ENCODE measurements around the gene TM7SF2.

The TM7SF2 gene

DNA sequence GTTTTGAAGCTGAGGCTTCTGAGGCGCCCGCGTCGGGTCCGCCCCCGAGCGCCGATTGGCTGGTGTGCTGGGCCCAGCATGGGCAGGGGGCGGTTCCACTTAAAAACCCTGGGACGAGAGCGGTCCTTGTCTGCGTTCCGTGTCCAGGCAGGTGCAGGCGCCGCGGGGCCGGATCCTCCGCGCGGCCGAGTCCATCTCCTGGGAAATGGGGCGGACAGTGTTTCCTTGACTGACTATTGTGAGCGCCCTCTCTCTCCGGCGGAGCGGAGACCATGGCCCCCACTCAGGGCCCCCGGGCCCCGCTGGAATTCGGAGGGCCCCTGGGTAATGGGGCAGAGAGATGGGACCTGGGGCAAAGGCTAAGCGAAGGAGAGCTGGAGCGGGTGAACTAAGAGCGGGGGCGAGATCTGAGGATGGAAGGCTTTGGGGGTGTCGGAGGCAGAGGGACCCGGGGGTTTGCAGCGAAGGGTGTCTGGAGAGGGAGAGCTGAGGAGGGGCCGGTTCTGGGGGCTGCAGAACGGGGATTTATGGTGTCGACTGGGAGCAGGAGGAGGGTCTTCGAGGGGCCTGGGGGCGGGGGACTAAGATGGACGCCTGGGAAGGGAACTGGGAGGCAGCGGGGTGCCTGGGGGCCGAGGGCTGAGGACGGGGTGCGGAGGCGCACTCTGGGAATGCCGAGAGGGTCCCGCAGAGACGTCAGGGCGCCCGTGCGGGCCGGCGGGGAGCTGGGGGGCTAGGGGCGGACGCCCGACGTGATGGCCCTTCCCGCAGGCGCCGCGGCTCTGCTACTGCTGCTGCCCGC lies at the start of gene TM7SF2:
TM7SF2 (plus strand) TSS at position 129 of the 802 bp plus-strand sequence; CDS start at position 273, 144 bp downstream.
- peak; percentile 68 to 72 for DNase-seq (ENCODE audit: low read depth in 2 of 2)

DNA sequence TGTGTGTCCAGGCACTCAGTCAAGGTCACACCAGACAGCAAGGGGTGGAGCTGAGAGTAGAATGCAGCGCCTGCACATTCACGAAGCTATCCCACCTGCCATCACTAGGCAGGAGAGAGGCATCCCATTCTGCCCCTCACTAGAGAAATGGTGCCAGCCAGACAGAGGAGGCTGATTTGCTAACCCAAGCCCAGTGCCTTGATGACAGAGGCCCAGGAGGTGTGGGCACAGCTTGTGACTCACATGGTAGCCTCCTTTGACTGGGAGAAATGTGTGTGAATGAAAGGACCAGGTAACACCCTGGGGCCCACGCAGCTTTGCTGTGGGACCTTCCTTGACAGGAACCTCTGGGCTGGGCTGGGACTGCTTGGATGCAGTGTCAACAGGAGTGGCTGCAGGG lies 48.1 kb upstream of the TM7SF2 start:
- no peak for DNase-seq (ENCODE audit: low read depth in 2 of 2)

DNA sequence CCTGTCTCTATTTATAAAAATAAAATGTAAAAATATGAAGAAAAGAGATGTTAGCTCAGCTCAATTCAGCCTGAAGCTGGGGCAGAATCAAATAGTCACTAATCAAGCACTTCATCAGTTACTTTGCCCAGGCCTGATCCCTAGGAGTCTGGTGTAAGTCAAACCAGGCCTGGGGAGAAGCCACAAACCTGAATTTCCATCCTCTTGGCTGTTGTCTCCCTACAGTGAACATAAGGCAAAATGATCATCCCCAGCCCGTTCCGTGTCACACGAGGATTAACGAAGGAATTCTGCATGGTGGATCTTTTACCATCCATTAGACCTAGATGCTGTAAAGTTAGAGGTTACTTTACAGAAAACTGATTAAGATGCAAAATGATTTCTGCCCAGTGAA lies 46.8 kb upstream of the TM7SF2 start:
- DNase-seq (ENCODE audit: low read depth in 2 of 2), result no peak

DNA sequence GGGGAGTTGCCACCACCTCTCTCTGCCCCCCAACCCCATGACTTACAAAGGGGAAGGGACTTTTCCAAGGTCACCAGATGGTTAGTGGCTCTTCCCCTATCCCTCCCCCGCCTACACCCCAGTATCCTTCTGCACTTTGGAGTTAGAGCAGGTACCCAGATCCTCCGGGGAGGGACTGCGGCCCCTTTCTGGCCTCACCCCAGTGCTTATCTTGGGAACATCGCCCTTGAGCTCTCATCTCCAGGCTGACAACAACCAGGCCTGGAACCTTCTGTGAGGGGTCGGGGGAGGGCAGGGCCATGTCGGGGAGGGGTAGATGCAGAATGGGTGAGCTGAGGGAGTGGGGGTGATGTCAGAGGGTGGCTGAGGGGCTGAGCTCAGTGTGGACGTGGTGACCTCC lies 45.8 kb upstream of the TM7SF2 start:
- DNase-seq (ENCODE audit: low read depth in 2 of 2), result no peak

GRCh38 chr11:65066315-65066714 lies 45.4 kb upstream of the TM7SF2 start:
- no peak for DNase-seq (ENCODE audit: low read depth in 2 of 2)

- DNase-seq (ENCODE audit: low read depth in 2 of 2), result no peak
Observed at GRCh38 chr11:65066805-65067291, 44.8 kb upstream of the TM7SF2 start.

DNA sequence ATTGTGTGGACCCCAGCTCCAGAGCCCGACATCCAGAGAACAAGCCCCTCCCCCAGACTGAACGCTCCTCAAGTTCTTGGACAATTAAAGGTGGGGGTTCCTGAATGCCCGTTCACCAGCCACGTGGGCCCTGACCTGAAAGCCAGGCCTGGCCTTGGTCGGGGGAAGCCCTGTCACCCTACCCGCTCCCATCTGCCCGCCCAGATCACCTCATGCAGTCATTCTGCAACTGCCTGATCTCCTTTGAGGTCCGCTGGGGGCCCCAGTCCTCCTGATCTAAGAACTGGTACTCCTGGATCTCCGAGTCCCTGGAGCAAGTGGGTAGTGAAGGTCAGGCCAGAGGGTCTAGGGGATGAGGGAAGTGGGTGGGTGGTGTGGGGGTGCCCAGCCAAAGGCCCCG lies 44.2 kb upstream of the TM7SF2 start:
- no peak for DNase-seq (ENCODE audit: low read depth in 2 of 2)

DNA sequence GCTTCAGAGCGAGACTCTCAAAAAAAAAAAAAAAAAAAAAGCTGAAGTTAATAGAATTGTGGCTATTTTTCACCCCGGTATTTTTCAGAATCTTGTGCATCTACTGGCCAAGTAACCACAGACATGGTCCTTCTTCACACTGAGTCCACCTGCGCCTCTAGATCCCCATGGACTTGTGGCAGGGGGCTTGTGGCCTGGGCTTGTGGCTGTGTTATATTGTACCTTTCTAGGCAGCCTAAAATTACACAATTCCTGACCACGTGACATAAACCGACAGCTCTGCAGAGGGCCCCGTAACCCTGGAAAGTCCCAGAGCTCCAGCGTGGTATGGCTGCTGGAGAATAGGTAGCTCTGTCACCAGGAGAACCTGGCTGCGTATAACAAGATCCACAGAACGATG lies 42.5 kb upstream of the TM7SF2 start:
- no peak for DNase-seq (ENCODE audit: low read depth in 2 of 2)

DNA sequence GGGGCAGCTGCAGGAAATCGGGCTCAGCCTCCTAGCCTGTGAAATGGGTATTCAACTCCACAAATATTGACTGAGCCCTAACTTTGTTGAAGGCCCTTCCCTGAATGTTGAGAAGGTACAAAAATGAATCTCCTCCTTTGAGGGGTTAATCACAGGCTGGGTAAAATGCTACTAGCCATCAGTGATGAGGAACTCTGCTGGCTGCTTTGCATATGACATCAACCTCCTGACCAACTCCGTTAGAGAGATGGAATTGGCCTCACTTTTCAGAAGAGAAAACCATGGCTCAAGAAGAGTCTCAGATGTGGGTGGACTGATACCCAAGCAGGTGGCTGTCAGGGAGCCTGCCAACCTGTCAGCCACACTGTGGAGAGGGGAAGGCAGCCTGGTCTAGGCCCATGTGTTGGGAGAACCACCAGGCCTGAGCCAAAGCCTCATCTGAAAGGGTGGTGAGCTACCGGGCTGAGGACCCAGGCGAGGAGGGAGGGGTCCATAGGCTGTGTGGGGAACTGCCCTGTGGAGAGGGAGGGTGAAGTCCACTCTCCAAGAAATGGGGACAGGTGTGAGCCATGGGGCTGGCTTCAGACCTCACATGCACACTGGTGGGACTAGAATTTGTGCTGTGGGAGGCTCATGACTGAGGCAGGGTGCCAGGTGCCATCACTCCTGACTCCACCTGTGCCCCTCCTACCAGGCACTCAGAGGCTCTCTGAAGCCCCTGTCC lies 39.6 kb upstream of the TM7SF2 start:
- DNase-seq (ENCODE audit: low read depth in 2 of 2), result no peak

DNA sequence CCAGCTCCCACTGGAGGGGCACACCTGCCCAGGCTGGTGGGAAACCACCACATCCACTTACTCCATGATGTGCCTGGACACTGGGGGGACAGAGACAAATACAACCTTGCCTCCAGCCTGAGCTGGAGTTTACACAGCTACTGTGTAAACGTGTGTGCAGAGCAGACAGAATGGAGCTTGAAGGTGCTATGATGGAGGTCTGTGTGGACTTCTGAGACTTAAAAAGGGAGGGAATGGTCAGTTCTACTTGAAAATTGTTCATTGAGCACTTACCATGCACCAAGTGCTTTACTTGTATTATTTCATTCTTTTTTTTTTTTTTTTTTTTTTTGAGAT lies 39.1 kb upstream of the TM7SF2 start:
- DNase-seq (ENCODE audit: low read depth in 2 of 2), result no peak

- DNase-seq (ENCODE audit: low read depth in 2 of 2), result no peak
Observed at GRCh38 chr11:65077451-65077850, 34.2 kb upstream of the TM7SF2 start.

DNA sequence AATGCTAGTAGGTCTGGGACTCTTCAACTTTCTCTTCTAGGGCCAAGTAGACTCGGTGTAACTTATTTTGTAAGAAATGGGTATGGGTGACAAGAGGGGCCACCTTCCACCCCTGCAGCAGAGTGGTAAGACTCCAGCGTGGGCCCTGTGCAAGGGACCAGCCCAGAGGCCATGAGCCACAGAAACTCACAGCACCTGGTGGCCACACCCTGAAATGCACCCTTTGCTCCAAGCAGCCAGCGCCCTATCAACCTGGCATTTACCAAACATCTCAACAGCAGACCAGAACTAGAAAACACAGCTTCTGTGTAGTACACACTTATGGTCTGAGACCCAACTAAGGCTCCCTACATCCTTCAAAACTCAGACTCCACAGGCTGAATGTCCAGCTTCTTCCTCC lies 33.5 kb upstream of the TM7SF2 start:
- DNase-seq (ENCODE audit: low read depth in 2 of 2), result no peak

GRCh38 chr11:65078786-65079342 lies 32.8 kb upstream of the TM7SF2 start:
- no peak for DNase-seq (ENCODE audit: low read depth in 2 of 2)

DNA sequence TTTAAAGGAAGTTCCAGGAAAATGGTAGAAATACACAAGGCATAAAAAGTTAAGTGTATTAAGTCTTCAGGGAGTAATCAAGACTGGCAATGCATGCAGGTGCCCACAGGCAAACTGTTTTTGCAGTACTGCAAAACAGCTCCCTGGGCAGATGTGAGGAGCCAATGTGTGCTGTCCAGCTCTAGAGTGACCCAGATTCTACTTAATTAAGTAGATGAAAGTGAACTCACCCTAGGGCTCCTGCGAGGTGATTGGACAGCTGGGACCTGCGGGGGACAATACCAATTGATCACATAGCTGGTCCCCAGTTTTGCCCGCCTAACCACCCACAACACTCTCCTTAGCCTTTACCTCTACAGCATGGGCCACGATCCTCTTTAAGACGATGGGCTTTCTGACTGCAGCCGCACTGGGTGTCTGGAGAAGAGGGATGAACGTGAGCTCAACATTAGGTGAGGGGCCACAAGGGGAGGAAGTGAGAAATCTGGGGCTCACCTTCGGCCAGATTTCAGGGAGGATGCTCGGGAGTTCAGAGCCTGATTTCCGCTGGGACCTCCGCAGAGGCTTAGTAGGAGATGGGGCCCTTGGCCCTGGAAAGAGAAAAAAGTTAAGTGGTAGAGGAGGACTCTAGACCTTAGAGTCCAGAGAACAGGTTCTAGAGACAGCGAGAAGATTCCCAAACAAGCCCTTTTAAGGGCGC lies 28.4 kb upstream of the TM7SF2 start:
- DNase-seq (ENCODE audit: low read depth in 2 of 2), result no peak

- peak; percentile 91 to 92 for DNase-seq (ENCODE audit: low read depth in 2 of 2)
Observed at GRCh38 chr11:65083834-65084597, 27.7 kb upstream of the TM7SF2 start, which contains the start of the genes CDCA5 and ZFPL1. Gene CDCA5 (minus strand): TSS chr11:65084040. CDS start chr11:65083978, 62 bp downstream. Gene ZFPL1 (plus strand): TSS chr11:65084222. CDS start chr11:65084699, 477 bp downstream.

GRCh38 chr11:65084598-65085375 lies 26.9 kb upstream of the TM7SF2 start:
- DNase-seq (ENCODE audit: low read depth in 2 of 2), result no peak

DNA sequence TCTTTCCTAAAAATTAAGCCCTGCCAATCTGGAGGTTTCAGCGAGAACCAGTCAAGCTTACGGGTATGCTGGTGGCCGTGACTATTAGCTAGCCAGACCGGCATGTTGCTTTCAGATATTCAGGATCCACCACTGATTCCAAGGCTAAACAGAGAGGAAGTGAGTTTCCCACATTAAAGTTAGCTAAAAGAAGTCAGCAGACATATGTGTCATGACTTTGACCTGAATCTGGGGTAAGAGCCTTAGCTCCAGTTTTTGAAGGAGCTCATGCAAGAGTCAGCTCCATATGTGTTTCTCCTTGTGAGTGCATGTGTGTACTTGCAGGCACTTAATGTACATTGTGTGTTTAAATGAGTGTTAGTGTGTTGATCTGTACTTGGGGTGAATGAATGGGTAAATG lies 26.2 kb upstream of the TM7SF2 start:
- no peak for DNase-seq (ENCODE audit: low read depth in 2 of 2)

GRCh38 chr11:65086809-65087208 lies 24.9 kb upstream of the TM7SF2 start:
- DNase-seq (ENCODE audit: low read depth in 2 of 2), result no peak

DNA sequence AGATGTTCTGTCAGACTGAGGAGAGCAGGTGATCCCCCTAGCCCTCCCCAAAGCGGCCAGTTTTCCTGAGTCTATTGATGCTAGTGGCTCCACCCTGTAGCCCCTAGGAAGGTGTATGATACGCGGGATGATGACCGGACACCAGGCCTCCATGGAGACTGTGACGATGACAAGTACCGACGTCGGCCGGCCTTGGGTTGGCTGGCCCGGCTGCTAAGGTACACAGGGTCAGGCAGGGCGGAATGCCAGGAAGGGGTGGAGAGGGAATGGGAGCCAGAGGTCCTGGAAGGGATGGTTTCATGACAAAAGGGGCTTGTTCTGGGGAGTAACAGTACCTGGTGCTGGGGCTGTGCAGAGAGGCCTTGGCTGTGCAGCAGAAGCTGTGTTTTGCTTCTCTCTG lies 24.5 kb upstream of the TM7SF2 start:
- no peak for DNase-seq (ENCODE audit: low read depth in 2 of 2)

DNA sequence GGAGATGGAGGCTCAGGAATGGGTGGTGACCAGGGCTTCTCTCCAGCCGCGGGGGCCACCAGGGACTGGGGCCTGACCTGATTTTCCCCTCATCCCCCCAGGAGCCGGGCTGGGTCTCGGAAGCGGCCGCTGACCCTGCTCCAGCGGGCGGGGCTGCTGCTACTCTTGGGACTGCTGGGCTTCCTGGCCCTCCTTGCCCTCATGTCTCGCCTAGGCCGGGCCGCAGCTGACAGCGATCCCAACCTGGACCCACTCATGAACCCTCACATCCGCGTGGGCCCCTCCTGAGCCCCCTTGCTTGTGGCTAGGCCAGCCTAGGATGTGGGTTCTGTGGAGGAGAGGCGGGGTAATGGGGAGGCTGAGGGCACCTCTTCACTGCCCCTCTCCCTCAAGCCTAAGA lies 23.8 kb upstream of the TM7SF2 start:
- no peak for DNase-seq (ENCODE audit: low read depth in 2 of 2)

- no peak for DNase-seq (ENCODE audit: low read depth in 2 of 2)
Observed at GRCh38 chr11:65089621-65090020, 22.1 kb upstream of the TM7SF2 start.

Data from fibroblast of skin of left quadriceps (primary cell).